ENCODE data around the gene ZNF765. TPM values are rescaled to one million over a fixed set of nuclear protein-coding genes. Genes with fewer than 3 reads are reported as not detected.
"Not testable (repeated sequence)": the region's sequence is repeated elsewhere in the genome, so short reads cannot be mapped to it uniquely, and the experiment has no call there.

The ZNF765 gene
- total RNA-seq: 10 to 100 TPM in 3 of 6 donors, 1 to 10 TPM in 3; 7.9 to 21.0 (median 10.5) TPM

- Histone ChIP-seq H3K36me3 (peaks cover 0 to 24% (median 16%) of the 10 kb centered on the region in 4 donors), H3K9me3 (peaks cover 0 to 5% (median under 1%) of the 10 kb centered on the region in 4 donors), H3K27me3 (no peaks in the 10 kb centered on the region), H3K4me3 (peak within 1 kb of the TSS; percentile 68 to 86 (median 77)), H3K27ac (peak within 1 kb of the TSS; percentile 81 to 91 (median 83)), H3K4me1 (peaks cover 16 to 24% (median 21%) of the 10 kb centered on the region in 4 donors)
- ATAC-seq (ENCODE audit: low FRiP score in 2 of 2) (peak; percentile 100), DNase-seq (peak; percentile 97 to 99)
- WGBS, 2 donors: 0% methylated on average over 32 to 57 of the region's 58 CpGs
- peak; percentile 55 to 79 (median 66) for TF ChIP-seq CTCF (IDR thresholded peaks at IDR 0.05)
- no peak for TF ChIP-seq EP300 (IDR thresholded peaks at IDR 0.05)
- peak in 2 of 4 donors; percentile 63 to 81 for TF ChIP-seq POLR2A (IDR thresholded peaks at IDR 0.05)
- TF ChIP-seq POLR2AphosphoS5 (IDR thresholded peaks at IDR 0.05): peak; percentile 87 to 91
Measured at GRCh38 chr19:53394974-53395839, at the start of gene ZNF765. TSS of gene ZNF765 (plus strand) at chr19:53395149. CDS start at chr19:53398016, 2,867 bp downstream.

DNA sequence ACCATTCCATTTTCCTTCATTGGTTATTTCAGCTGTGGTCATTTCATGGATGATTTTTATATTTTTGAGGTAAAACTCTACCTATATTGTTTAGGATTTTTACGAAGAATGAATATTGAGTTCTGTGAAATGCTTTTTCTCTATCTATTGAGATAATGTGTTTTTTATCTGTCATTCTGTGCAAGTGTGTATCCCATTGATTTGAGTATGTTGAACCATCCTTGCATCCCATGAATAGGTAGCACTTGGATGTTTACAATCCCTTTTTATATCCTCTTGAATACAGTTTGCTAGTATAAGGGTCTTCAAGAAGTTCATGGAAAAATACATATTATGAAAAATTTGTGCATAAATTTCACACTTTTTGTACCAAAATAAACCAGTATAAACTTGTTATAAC is 39.2 kb upstream of the ZNF765 start:
- no peak overlapping the region for H3K4me3 ChIP-seq
- H3K27ac ChIP-seq: no peak overlapping the region
- H3K4me1 ChIP-seq: no peaks in the 10 kb centered on the region
- no peak for TF ChIP-seq CTCF (IDR thresholded peaks at IDR 0.05)
- TF ChIP-seq POLR2A (IDR thresholded peaks at IDR 0.05): no peak
- no peak for TF ChIP-seq EP300 (IDR thresholded peaks at IDR 0.05)
- no peak for TF ChIP-seq POLR2AphosphoS5 (IDR thresholded peaks at IDR 0.05)
- WGBS, 2 donors: 100% methylated on average over 1 of the region's 1 CpG
- DNase-seq: no peak
- H3K9me3 ChIP-seq: peaks cover 60 to 81% (median 78%) of the 10 kb centered on the region in 4 donors
- no peaks in the 10 kb centered on the region for H3K27me3 ChIP-seq
- ATAC-seq (ENCODE audit: low FRiP score in 2 of 2): no peak
- H3K36me3 ChIP-seq: peaks cover 10 to 23% (median 18%) of the 10 kb centered on the region in 4 donors

DNA sequence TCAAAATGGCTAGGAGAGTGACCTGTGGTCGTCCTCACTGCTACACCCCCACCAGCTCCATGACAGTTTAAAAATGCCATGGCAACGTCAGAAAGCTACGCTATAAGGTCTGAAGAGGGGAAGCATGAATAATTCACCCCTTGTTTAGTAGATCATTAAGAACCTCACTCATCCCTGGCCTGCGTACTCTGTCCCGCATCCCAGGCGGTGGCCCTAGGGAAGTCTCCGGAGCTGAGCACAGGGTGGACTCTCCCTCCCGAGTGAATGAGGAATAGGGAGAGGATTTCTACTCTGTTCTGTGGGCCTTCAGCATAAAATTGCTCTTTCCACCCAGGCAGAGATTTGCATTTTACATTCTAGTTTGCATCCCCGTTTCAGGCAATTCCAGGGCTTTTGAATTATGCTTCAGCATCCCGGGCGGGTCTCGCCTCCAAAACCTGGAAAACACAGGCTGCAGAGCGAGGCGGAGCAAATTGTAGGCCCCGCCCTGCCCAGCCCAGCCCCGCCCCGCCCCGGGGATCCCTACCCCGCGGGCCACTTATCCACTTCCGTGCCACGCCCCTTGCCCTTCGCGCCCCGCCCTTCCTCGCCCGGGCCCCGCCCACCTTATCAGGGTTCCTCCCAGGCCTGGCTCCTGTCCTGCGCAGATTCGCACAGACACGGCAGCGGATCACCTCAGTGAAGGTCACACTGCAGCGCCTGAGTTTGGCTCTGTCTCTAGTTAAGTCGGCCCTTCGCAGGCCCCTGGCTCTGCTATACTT is 36.9 kb upstream of the ZNF765 start:
- no peak for TF ChIP-seq POLR2AphosphoS5 (IDR thresholded peaks at IDR 0.05)
- TF ChIP-seq POLR2A (IDR thresholded peaks at IDR 0.05): no peak
- no peak for TF ChIP-seq EP300 (IDR thresholded peaks at IDR 0.05)
- no peak for TF ChIP-seq CTCF (IDR thresholded peaks at IDR 0.05)
- peaks cover 37 to 58% (median 56%) of the 10 kb centered on the region in 4 donors for H3K9me3 ChIP-seq
- ATAC-seq (ENCODE audit: low FRiP score in 2 of 2) (no peak), DNase-seq (peak in 1 of 2 donors; percentile 82)
- no peak overlapping the region for H3K4me3 ChIP-seq
- no peaks in the 10 kb centered on the region for H3K4me1 ChIP-seq
- H3K36me3 ChIP-seq: peaks cover 0 to 2% (median 0%) of the 10 kb centered on the region in 4 donors
- H3K27ac ChIP-seq: no peak overlapping the region
- 69 to 81% methylated on average over 12 to 32 of the region's 35 CpGs for WGBS, 2 donors
- no peaks in the 10 kb centered on the region for H3K27me3 ChIP-seq

DNA sequence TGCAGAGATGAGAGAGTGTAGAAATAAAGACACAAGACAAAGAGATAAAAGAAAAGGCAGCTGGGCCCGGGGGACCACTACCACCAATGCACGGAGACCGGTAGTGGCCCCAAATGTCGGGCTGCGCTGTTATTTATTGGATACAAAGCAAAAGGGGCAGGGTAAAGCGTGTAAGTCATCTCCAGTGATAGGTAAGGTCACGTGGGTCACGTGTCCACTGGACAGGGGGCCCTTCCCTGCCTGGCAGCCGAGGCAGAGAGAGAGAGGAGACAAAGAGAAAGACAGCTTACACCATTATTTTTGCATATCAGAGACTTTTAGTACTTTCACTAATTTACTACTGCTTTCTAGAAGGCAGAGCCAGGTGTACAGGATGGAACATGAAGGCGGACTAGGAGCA is 34.9 kb upstream of the ZNF765 start:
- not testable (repeated sequence) for ATAC-seq (ENCODE audit: low FRiP score in 2 of 2); H3K27me3 ChIP-seq; DNase-seq; H3K4me3 ChIP-seq; H3K27ac ChIP-seq; H3K36me3 ChIP-seq; H3K4me1 ChIP-seq
- peaks cover 18 to 38% (median 35%) of the 10 kb centered on the region in 4 donors for H3K9me3 ChIP-seq
- WGBS, 2 donors: 91 to 94% methylated on average over 10 of the region's 10 CpGs

Measured in upper lobe of left lung (tissue), 6 donors.